ENCODE data around the gene ULK4. TPM values are rescaled to one million over a fixed set of nuclear protein-coding genes. Genes with fewer than 3 reads are reported as not detected.

ULK4 gene
- total RNA-seq, 2 donors from 2014 or later: 11.1 to 17.9 TPM

DNA sequence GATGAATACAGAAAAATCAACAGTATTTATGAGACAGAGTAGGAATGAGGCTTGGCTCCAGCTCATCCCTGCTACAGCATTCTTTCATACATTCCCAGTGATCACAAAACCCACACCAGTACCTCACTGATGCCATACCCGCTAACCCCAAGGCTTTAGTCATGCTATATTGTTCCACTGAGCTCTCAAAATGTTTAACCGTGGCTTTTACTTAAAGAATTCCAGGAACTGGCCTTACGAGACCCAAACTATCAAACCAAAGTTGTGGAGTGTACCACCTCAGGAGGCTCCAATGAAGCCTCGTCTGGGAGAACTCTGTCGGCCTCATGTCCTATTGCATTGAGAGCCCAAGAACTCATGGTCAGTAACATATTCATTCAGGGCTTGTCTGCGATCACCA, 278.9 kb downstream of the ULK4 start:
- Histone ChIP-seq H3K4me1 (ENCODE audit: control insufficient read depth, insufficient read depth, low read length) (no peaks in the 10 kb centered on the region), H3K36me3 (ENCODE audit: control insufficient read depth, insufficient read depth, low read length) (no peaks in the 10 kb centered on the region), H3K9ac (ENCODE audit: extremely low read depth, low read length, poor library complexity, severe bottlenecking) (no peak overlapping the region), H3K4me3 (ENCODE audit: low read length) (no peak overlapping the region), H3K27me3 (ENCODE audit: control insufficient read depth, insufficient read depth, low read length, poor library complexity, severe bottlenecking) (no peaks in the 10 kb centered on the region), H3K9me3 (ENCODE audit: control insufficient read depth, low read length) (no peaks in the 10 kb centered on the region), H3K27ac (ENCODE audit: low read depth, low read length) (no peak overlapping the region)
- Mint-ChIP-seq H3K36me3 (ENCODE audit: low read depth) (no peaks in the 10 kb centered on the region), H3K9me3 (no peaks in the 10 kb centered on the region), H3K4me3 (no peak overlapping the region), H3K27ac (no peak overlapping the region), H3K27me3 (ENCODE audit: insufficient read depth) (no peaks in the 10 kb centered on the region), H3K4me1 (no peaks in the 10 kb centered on the region)
- DNase-seq: no peak
- no peak for TF ChIP-seq CTCF (conservative IDR thresholded peaks at IDR 0.05)
- 89 to 91% methylated on average over 4 to 6 of the region's 6 CpGs for WGBS, 2 experiments (ENCODE audit: insufficient coverage in 1 of 2, insufficient read length in 1 of 2)

DNA sequence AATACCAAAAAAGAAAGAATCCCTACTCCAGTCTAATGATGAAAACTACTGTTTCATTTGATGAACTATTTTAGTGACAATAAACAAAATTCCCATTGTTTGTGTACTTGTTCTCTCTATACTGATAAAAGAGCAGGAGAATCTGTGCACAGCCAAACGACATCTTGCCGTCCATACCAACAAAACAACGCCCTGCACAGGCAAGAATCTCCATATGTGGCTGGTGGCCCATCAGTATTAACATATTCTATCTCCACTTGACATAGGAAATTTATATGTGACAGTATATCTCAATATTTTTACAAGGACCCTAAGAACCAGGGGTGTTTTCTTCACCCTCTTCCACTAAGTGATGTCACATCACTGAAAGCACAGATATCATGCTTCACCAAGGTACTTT, 279.5 kb downstream of the ULK4 start:
- H3K9ac ChIP-seq (ENCODE audit: extremely low read depth, low read length, poor library complexity, severe bottlenecking): no peak overlapping the region
- H3K27me3 ChIP-seq (ENCODE audit: control insufficient read depth, insufficient read depth, low read length, poor library complexity, severe bottlenecking): no peaks in the 10 kb centered on the region
- H3K9me3 ChIP-seq (ENCODE audit: control insufficient read depth, low read length): no peaks in the 10 kb centered on the region
- no peak for TF ChIP-seq CTCF (conservative IDR thresholded peaks at IDR 0.05)
- Mint-ChIP-seq H3K27ac (no peak overlapping the region), H3K4me1 (no peaks in the 10 kb centered on the region), H3K4me3 (no peak overlapping the region), H3K9me3 (no peaks in the 10 kb centered on the region), H3K27me3 (ENCODE audit: insufficient read depth) (no peaks in the 10 kb centered on the region), H3K36me3 (ENCODE audit: low read depth) (no peaks in the 10 kb centered on the region)
- no peaks in the 10 kb centered on the region for H3K36me3 ChIP-seq (ENCODE audit: control insufficient read depth, insufficient read depth, low read length)
- no peak for DNase-seq
- H3K4me3 ChIP-seq (ENCODE audit: low read length): no peak overlapping the region
- no peaks in the 10 kb centered on the region for H3K4me1 ChIP-seq (ENCODE audit: control insufficient read depth, insufficient read depth, low read length)
- WGBS, 2 experiments (ENCODE audit: insufficient coverage in 1 of 2, insufficient read length in 1 of 2): 96% methylated on average over 3 of the region's 3 CpGs; no CpG with 5 or more reads in 1 of the 2 experiments
- no peak overlapping the region for H3K27ac ChIP-seq (ENCODE audit: low read depth, low read length)

DNA sequence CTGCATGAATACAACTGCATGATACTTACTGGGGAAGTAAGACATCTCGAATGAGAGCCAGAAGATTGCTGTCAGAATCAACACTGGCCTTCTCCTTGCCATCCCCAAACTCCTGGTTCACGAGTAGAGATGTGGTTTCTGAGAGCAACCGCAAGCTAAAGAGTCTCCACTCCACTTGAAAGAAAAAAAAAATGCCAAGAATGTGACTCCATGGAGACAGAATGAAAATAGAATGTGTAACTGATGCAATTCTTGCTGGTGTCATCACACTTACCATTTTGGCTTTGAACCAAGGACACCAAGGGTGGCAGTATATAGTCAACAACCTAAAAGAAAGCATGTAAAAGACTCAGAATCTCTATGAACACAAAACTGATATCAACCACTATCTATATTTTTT, 280.4 kb downstream of the ULK4 start:
- H3K27ac ChIP-seq (ENCODE audit: low read depth, low read length): no peak overlapping the region
- no peak for TF ChIP-seq CTCF (conservative IDR thresholded peaks at IDR 0.05)
- no peak overlapping the region for H3K4me3 ChIP-seq (ENCODE audit: low read length)
- H3K4me1 ChIP-seq (ENCODE audit: control insufficient read depth, insufficient read depth, low read length): no peaks in the 10 kb centered on the region
- no peaks in the 10 kb centered on the region for H3K9me3 ChIP-seq (ENCODE audit: control insufficient read depth, low read length)
- WGBS, 2 experiments (ENCODE audit: insufficient coverage in 1 of 2, insufficient read length in 1 of 2): 53 to 74% methylated on average over 2 to 3 of the region's 3 CpGs
- H3K4me3 Mint-ChIP-seq: no peak overlapping the region
- DNase-seq: no peak
- no peaks in the 10 kb centered on the region for H3K27me3 Mint-ChIP-seq (ENCODE audit: insufficient read depth)
- H3K4me1 Mint-ChIP-seq: no peaks in the 10 kb centered on the region
- no peak overlapping the region for H3K9ac ChIP-seq (ENCODE audit: extremely low read depth, low read length, poor library complexity, severe bottlenecking)
- no peaks in the 10 kb centered on the region for H3K36me3 ChIP-seq (ENCODE audit: control insufficient read depth, insufficient read depth, low read length)
- no peaks in the 10 kb centered on the region for H3K9me3 Mint-ChIP-seq
- no peak overlapping the region for H3K27ac Mint-ChIP-seq
- no peaks in the 10 kb centered on the region for H3K36me3 Mint-ChIP-seq (ENCODE audit: low read depth)
- H3K27me3 ChIP-seq (ENCODE audit: control insufficient read depth, insufficient read depth, low read length, poor library complexity, severe bottlenecking): no peaks in the 10 kb centered on the region

All from endodermal cell (in vitro differentiated cells).